ENCODE results near the gene ARL4D.

GRCh38 chr17:43380307-43380706 lies 18.5 kb upstream of the ARL4D start:
- TF ChIP-seq TCF7L2 (IDR thresholded peaks at IDR 0.05; ENCODE audit: borderline replicate concordance, extremely low read depth, insufficient read depth, insufficient read length): no peak
- TF ChIP-seq RAD21 (IDR thresholded peaks at IDR 0.05; ENCODE audit: low read depth): no peak
- TF ChIP-seq EZH2 (IDR thresholded peaks at IDR 0.05): no peak
- no peak for TF ChIP-seq POLR2AphosphoS5 (IDR thresholded peaks at IDR 0.05; ENCODE audit: low read depth, low read length)
- no peak for TF ChIP-seq POLR2A (IDR thresholded peaks at IDR 0.05; ENCODE audit: borderline replicate concordance, extremely low read depth, insufficient read depth, insufficient read length)
- TF ChIP-seq CTCF (IDR thresholded peaks at IDR 0.05 in 2 of 3, conservative IDR thresholded peaks at IDR 0.05 in 1 of 3; ENCODE audit: borderline replicate concordance in 1 of 3, insufficient read depth in 1 of 3, low read depth in 2 of 3, low read length in 2 of 3): no peak
- TF ChIP-seq, protein P1, sequence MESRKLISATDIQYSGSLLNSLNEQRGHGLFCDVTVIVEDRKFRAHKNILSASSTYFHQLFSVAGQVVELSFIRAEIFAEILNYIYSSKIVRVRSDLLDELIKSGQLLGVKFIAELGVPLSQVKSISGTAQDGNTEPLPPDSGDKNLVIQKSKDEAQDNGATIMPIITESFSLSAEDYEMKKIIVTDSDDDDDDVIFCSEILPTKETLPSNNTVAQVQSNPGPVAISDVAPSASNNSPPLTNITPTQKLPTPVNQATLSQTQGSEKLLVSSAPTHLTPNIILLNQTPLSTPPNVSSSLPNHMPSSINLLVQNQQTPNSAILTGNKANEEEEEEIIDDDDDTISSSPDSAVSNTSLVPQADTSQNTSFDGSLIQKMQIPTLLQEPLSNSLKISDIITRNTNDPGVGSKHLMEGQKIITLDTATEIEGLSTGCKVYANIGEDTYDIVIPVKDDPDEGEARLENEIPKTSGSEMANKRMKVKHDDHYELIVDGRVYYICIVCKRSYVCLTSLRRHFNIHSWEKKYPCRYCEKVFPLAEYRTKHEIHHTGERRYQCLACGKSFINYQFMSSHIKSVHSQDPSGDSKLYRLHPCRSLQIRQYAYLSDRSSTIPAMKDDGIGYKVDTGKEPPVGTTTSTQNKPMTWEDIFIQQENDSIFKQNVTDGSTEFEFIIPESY (IDR thresholded peaks at IDR 0.05; ENCODE audit: extremely low read depth, insufficient replicate concordance, low read length): no peak

All from HCT116 (cell line).